Liver (tissue), 9 donors: ENCODE data around the gene ADAMTS7. TPM values are rescaled to one million over a fixed set of nuclear protein-coding genes. Genes with fewer than 3 reads are reported as not detected.
"Not testable (repeated sequence)": the region's sequence is repeated elsewhere in the genome, so short reads cannot be mapped to it uniquely, and the experiment has no call there.

Source experiments
- DNase-seq: peaks from one replicate; pipeline ENCODE4 v3.0.0-alpha.2; 2017; ENCODE audit warnings: low spot score
- H3K27ac ChIP-seq, 2 donors: one replicate each; pipeline ENCODE4 v1.7.0; 2013; ENCODE audit warnings: inconsistent platforms in 2 of 2, low read length in 2 of 2, control low read depth in 1 of 2, low read depth in 1 of 2, mild to moderate bottlenecking in 1 of 2
- H3K27me3 ChIP-seq, 4 donors: one replicate each; pipeline versions ENCODE4 v1.6.1 to v1.7.0; 2013; ENCODE audit warnings: low read length in 3 of 4, inconsistent platforms in 1 of 4, mild to moderate bottlenecking in 1 of 4, moderate library complexity in 1 of 4; ENCODE audit not compliant: control insufficient read depth in 4 of 4, insufficient read depth in 4 of 4
- H3K36me3 ChIP-seq, 4 donors: one replicate each; pipeline versions ENCODE4 v1.6.1 to v1.7.0; 2013; ENCODE audit warnings: low read length in 3 of 4, mild to moderate bottlenecking in 3 of 4, low read depth in 1 of 4, moderate library complexity in 1 of 4; ENCODE audit not compliant: control insufficient read depth in 4 of 4, insufficient read depth in 3 of 4
- H3K4me1 ChIP-seq, 4 donors: one replicate each; pipeline versions ENCODE4 v1.6.1 to v1.7.0; 2013; ENCODE audit warnings: low read length in 3 of 4, mild to moderate bottlenecking in 3 of 4, moderate library complexity in 1 of 4; ENCODE audit not compliant: control insufficient read depth in 4 of 4, insufficient read depth in 4 of 4
- H3K4me3 ChIP-seq, 3 donors: one replicate each; pipeline versions ENCODE4 v1.6.1 to v1.7.0; 2013; ENCODE audit warnings: low read length in 3 of 3, control low read depth in 1 of 3, low read depth in 1 of 3, mild to moderate bottlenecking in 1 of 3
- H3K9ac ChIP-seq, 2 donors: one replicate each; pipeline ENCODE4 v1.7.0; 2013; ENCODE audit warnings: low read length in 2 of 2, mild to moderate bottlenecking in 2 of 2, moderate library complexity in 2 of 2, control low read depth in 1 of 2, low read depth in 1 of 2
- H3K9me3 ChIP-seq, 4 donors: one replicate each; pipeline versions ENCODE4 v1.6.1 to v1.7.0; 2013; ENCODE audit warnings: low read length in 3 of 4; ENCODE audit not compliant: control insufficient read depth in 4 of 4
- EGR1 ChIP-seq, 2 donors: IDR thresholded peaks; 2 replicates each; pipeline ENCODE4 v1.6.1; 2016 to 2018; ENCODE audit warnings: antibody characterized with exemption in 2 of 2, low read depth in 2 of 2
- GABPA ChIP-seq, 2 donors: IDR thresholded peaks in 1 of 2; conservative IDR thresholded peaks in 1 of 2; 2 replicates each; pipeline ENCODE4 v1.6.1; 2016; ENCODE audit warnings: antibody characterized with exemption in 2 of 2, mild to moderate bottlenecking in 1 of 2, moderate library complexity in 1 of 2
- HNF4A ChIP-seq, 2 donors: conservative IDR thresholded peaks; 2 replicates each; pipeline ENCODE4 v1.6.1; 2016; ENCODE audit warnings: antibody characterized with exemption in 2 of 2, mild to moderate bottlenecking in 2 of 2
- HNF4G ChIP-seq: IDR thresholded peaks from 2 replicates; pipeline ENCODE4 v1.6.1; 2016; ENCODE audit warnings: antibody characterized with exemption
- JUND ChIP-seq, 2 donors: IDR thresholded peaks; 2 replicates each; pipeline ENCODE4 v1.6.1; 2016; ENCODE audit warnings: antibody characterized with exemption in 2 of 2
- RAD21 ChIP-seq, 2 donors: IDR thresholded peaks; 2 replicates each; pipeline ENCODE4 v1.6.1; 2016; ENCODE audit warnings: antibody characterized with exemption in 2 of 2, mild to moderate bottlenecking in 2 of 2
- RXRA ChIP-seq, 2 donors: IDR thresholded peaks; 2 replicates each; pipeline ENCODE4 v1.6.1; 2017 to 2018; ENCODE audit warnings: antibody characterized with exemption in 2 of 2, mild to moderate bottlenecking in 1 of 2
- SP1 ChIP-seq: IDR thresholded peaks from 2 replicates; pipeline ENCODE4 v1.6.1; 2018; ENCODE audit warnings: antibody characterized with exemption, mild to moderate bottlenecking
- TAF1 ChIP-seq: conservative IDR thresholded peaks from 2 replicates; pipeline ENCODE4 v1.6.1; 2016; ENCODE audit warnings: antibody characterized with exemption, mild to moderate bottlenecking
- YY1 ChIP-seq: IDR thresholded peaks from 2 replicates; pipeline ENCODE4 v1.6.1; 2016; ENCODE audit warnings: antibody characterized with exemption, mild to moderate bottlenecking
- WGBS: extraction: QIAGEN DNeasy Blood & Tissue Kit; methylation state at CpG from one replicate; pipeline ENCODE4 v1.1.7; 2013; 5-methylcytosine and 5-hydroxymethylcytosine counted together
- polyA plus RNA-seq, 2 donors: library from polyadenylated mRNA; stranded (reverse) in 1 of 2; unstranded in 1 of 2; fragments of 200-250 nt in 1 of 2; fragments of >200 nt in 1 of 2; fragmentation: Nextera tagmentation in 1 of 2; extraction: Ambion mirVana in 1 of 2; gene quantifications; one replicate each; pipeline versions ENCODE4 v1.2.1 to v1.2.3, GENCODE V29; 2013 to 2015
- total RNA-seq, 2 donors: library from RNA; depleted of rRNA; stranded (reverse); fragments of >200 nt; gene quantifications; one replicate each; pipeline ENCODE4 v1.2.3, GENCODE V29; 2014
- TF ChIP-seq, protein P1 (sequence below): IDR thresholded peaks from 2 replicates; pipeline ENCODE4 v1.6.1; 2016; ENCODE audit warnings: antibody characterized with exemption
- TF ChIP-seq, protein P2 (sequence below): IDR thresholded peaks from 2 replicates; pipeline ENCODE4 v1.6.1; 2016; ENCODE audit warnings: antibody characterized with exemption
- TF ChIP-seq, protein P3 (sequence below): IDR thresholded peaks from 2 replicates; pipeline ENCODE4 v1.6.1; 2016; ENCODE audit warnings: antibody characterized with exemption
- TF ChIP-seq, protein P4 (sequence below): IDR thresholded peaks from 2 replicates; pipeline ENCODE4 v1.6.1; 2016; ENCODE audit warnings: antibody characterized with exemption, mild to moderate bottlenecking
- donor health status: healthy.
- donor health status: healthy.
- donor health status: healthy.
- donor health status: healthy.
- donor health status: healthy.

The ADAMTS7 gene
- total and polyA plus RNA-seq, 4 donors = 0.13 to 2.4 (median 1.3) TPM

DNA sequence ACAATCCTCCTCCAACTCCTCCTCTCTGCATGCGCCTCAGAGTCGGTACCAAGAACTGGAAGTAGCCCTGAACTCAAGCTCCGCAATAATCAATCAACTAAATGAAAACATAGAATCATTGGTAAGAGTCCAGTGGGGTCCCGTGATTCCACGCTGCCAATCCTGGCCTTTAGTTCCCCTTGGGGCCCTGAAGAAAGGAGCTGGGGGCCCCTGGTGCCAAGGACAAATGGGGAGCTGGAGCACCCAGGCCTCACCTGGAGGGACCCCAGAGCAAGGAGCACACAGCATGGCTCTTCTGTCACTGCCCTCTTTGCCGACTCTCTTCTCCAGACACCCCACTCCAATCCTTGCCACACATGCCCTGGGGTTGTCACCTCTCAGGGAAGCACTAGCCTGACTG, 80.3 kb downstream of the ADAMTS7 start (continued):
- TF ChIP-seq, protein P1, sequence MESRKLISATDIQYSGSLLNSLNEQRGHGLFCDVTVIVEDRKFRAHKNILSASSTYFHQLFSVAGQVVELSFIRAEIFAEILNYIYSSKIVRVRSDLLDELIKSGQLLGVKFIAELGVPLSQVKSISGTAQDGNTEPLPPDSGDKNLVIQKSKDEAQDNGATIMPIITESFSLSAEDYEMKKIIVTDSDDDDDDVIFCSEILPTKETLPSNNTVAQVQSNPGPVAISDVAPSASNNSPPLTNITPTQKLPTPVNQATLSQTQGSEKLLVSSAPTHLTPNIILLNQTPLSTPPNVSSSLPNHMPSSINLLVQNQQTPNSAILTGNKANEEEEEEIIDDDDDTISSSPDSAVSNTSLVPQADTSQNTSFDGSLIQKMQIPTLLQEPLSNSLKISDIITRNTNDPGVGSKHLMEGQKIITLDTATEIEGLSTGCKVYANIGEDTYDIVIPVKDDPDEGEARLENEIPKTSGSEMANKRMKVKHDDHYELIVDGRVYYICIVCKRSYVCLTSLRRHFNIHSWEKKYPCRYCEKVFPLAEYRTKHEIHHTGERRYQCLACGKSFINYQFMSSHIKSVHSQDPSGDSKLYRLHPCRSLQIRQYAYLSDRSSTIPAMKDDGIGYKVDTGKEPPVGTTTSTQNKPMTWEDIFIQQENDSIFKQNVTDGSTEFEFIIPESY = no peak
- TF ChIP-seq HNF4A (conservative IDR thresholded peaks at IDR 0.05) (no peak), EGR1 (IDR thresholded peaks at IDR 0.05; ENCODE audit: low read depth in 2 of 2) (no peak), JUND (IDR thresholded peaks at IDR 0.05) (no peak), RXRA (IDR thresholded peaks at IDR 0.05) (no peak)

DNA sequence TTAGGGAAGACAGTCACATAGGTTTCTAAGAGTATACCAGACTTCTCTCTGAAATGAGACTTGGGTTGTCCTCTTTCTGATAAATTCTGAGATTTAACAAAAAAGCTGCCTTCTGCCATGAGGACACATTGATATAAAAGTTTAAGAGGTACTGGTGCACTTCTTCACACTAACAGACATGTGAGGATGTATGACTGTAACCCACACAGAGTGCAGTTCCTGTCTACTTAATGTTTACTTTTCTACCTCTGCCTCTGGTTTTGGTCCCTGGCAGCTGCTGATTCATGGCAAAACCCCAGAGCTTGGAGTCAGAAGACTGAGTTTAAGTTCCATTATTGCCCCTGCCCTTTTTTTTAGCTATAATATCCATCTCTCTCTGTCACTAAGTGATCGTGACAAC, 82.8 kb downstream of the ADAMTS7 start:
- not testable (repeated sequence) for H3K4me1 ChIP-seq, H3K4me3 ChIP-seq, H3K36me3 ChIP-seq, H3K9me3 ChIP-seq, H3K27ac ChIP-seq, H3K9ac ChIP-seq, H3K27me3 ChIP-seq, DNase-seq
- 59% methylated on average over 1 of the region's 1 CpG for WGBS

DNA sequence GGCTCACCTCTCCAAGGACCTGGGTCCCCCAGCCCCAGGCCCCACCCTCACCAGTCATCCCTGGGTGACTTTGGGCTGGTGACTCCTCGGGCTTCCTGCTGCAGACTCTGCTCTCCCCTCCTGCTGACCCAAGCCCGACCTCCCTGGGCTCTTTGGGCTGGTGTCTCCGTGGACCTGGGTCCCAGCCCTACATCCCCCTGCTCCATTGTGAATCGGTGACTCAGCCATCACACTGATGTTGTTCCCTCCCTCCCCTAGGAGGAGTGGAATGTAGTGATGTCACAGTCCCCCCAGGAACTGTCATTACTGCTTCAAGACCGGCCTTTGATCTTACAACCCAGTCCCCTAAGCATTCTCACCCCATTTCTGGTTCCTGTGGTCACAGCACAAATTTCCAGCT, 83.7 kb downstream of the ADAMTS7 start:
- no peak overlapping the region for H3K9ac ChIP-seq
- no peak overlapping the region for H3K27ac ChIP-seq
- H3K36me3 ChIP-seq = no peaks in the 10 kb centered on the region
- H3K27me3 ChIP-seq = no peaks in the 10 kb centered on the region
- H3K9me3 ChIP-seq = no peaks in the 10 kb centered on the region
- no peak overlapping the region for H3K4me3 ChIP-seq
- no peak for DNase-seq
- WGBS = 74% methylated on average over 5 of the region's 5 CpGs
- TF ChIP-seq HNF4G = no peak
- TF ChIP-seq, protein P2, sequence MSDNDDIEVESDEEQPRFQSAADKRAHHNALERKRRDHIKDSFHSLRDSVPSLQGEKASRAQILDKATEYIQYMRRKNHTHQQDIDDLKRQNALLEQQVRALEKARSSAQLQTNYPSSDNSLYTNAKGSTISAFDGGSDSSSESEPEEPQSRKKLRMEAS = no peak
- no peak for TF ChIP-seq EGR1 (IDR thresholded peaks at IDR 0.05; ENCODE audit: low read depth in 2 of 2)
- TF ChIP-seq GABPA (IDR thresholded peaks at IDR 0.05 in 1 of 2, conservative IDR thresholded peaks at IDR 0.05 in 1 of 2) = no peak
- TF ChIP-seq RAD21 (IDR thresholded peaks at IDR 0.05) = no peak
- no peak for TF ChIP-seq JUND (IDR thresholded peaks at IDR 0.05)
- TF ChIP-seq, protein P1 = no peak
- no peak for TF ChIP-seq TAF1
- TF ChIP-seq RXRA (IDR thresholded peaks at IDR 0.05) = no peak
- no peak for TF ChIP-seq SP1
- no peak for TF ChIP-seq HNF4A (conservative IDR thresholded peaks at IDR 0.05)
- TF ChIP-seq, protein P3, sequence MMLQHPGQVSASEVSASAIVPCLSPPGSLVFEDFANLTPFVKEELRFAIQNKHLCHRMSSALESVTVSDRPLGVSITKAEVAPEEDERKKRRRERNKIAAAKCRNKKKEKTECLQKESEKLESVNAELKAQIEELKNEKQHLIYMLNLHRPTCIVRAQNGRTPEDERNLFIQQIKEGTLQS = no peak
- TF ChIP-seq, protein P4, sequence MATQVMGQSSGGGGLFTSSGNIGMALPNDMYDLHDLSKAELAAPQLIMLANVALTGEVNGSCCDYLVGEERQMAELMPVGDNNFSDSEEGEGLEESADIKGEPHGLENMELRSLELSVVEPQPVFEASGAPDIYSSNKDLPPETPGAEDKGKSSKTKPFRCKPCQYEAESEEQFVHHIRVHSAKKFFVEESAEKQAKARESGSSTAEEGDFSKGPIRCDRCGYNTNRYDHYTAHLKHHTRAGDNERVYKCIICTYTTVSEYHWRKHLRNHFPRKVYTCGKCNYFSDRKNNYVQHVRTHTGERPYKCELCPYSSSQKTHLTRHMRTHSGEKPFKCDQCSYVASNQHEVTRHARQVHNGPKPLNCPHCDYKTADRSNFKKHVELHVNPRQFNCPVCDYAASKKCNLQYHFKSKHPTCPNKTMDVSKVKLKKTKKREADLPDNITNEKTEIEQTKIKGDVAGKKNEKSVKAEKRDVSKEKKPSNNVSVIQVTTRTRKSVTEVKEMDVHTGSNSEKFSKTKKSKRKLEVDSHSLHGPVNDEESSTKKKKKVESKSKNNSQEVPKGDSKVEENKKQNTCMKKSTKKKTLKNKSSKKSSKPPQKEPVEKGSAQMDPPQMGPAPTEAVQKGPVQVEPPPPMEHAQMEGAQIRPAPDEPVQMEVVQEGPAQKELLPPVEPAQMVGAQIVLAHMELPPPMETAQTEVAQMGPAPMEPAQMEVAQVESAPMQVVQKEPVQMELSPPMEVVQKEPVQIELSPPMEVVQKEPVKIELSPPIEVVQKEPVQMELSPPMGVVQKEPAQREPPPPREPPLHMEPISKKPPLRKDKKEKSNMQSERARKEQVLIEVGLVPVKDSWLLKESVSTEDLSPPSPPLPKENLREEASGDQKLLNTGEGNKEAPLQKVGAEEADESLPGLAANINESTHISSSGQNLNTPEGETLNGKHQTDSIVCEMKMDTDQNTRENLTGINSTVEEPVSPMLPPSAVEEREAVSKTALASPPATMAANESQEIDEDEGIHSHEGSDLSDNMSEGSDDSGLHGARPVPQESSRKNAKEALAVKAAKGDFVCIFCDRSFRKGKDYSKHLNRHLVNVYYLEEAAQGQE = no peak
- no peak for TF ChIP-seq YY1
- no peaks in the 10 kb centered on the region for H3K4me1 ChIP-seq
